OCI-M1 (cell line): Measurements from ENCODE around the gene TCP1.
"Not testable (repeated sequence)": the region's sequence is repeated elsewhere in the genome, so short reads cannot be mapped to it uniquely, and the experiment has no call there.

Experiments used
- DNase-seq: peaks from one replicate; lab custom pipeline; 2025; lab: John Stamatoyannopoulos, UW

TCP1 gene

GRCh38 chr6:159816775-159817174 lies 27.4 kb upstream of the TCP1 start:
- not testable (repeated sequence) for DNase-seq

GRCh38 chr6:159815410-159815809 lies 26.0 kb upstream of the TCP1 start:
- DNase-seq: no peak

- DNase-seq: no peak
Observed at GRCh38 chr6:159813781-159814180, 24.4 kb upstream of the TCP1 start.

- no peak for DNase-seq
Observed at GRCh38 chr6:159809149-159809548, 19.7 kb upstream of the TCP1 start.

- DNase-seq: no peak
Observed at GRCh38 chr6:159808647-159809046, 19.2 kb upstream of the TCP1 start.

- DNase-seq: no peak
Observed at GRCh38 chr6:159807150-159807858, 17.9 kb upstream of the TCP1 start.

- DNase-seq: peak; percentile 46
Observed at GRCh38 chr6:159806021-159806458, 16.6 kb upstream of the TCP1 start.

- DNase-seq: peak; percentile 55
Observed at GRCh38 chr6:159805440-159806020, 16.1 kb upstream of the TCP1 start.

GRCh38 chr6:159804504-159804903 lies 15.1 kb upstream of the TCP1 start:
- no peak for DNase-seq

GRCh38 chr6:159801935-159802334 lies 12.5 kb upstream of the TCP1 start:
- no peak for DNase-seq

- no peak for DNase-seq
Observed at GRCh38 chr6:159800141-159800865, 10.9 kb upstream of the TCP1 start, which contains the start of gene PNLDC1. PNLDC1 (plus strand) TSS chr6:159800276; CDS start chr6:159800308, 32 bp downstream.

- DNase-seq: no peak
Observed at GRCh38 chr6:159797554-159797953, 8.2 kb upstream of the TCP1 start.

GRCh38 chr6:159794976-159795375 lies 5.6 kb upstream of the TCP1 start:
- DNase-seq: not testable (repeated sequence)

GRCh38 chr6:159790956-159791598 lies 1.7 kb upstream of the TCP1 start:
- peak; percentile 27 for DNase-seq

GRCh38 chr6:159790149-159790955 lies 950 bp upstream of the TCP1 start, which contains the start of gene MRPL18:
MRPL18 (plus strand) TSS chr6:159790467; CDS start chr6:159790588, 121 bp downstream.
- peak; percentile 98 for DNase-seq

- DNase-seq: peak; percentile 51
Observed at GRCh38 chr6:159788753-159789376, 537 bp downstream of the TCP1 start.

GRCh38 chr6:159788276-159788675 lies 1.1 kb downstream of the TCP1 start:
- no peak for DNase-seq

- no peak for DNase-seq
Observed at GRCh38 chr6:159778542-159779103, 10.8 kb downstream of the TCP1 start.

- no peak for DNase-seq
Observed at GRCh38 chr6:159778131-159778530, 11.3 kb downstream of the TCP1 start.

GRCh38 chr6:159777240-159777904 lies 12.0 kb downstream of the TCP1 start:
- no peak for DNase-seq
